Upper lobe of left lung (tissue), 4 donors: ENCODE results near the gene ZFHX2.

Source experiments
- CTCF ChIP-seq, 6 experiments: fragments of 450-650 bp in 4 of 6; fragments of 200-600 bp in 2 of 6; sonication (generic) in 2 of 6; IDR thresholded peaks; one replicate each; pipeline ENCODE4 v1.5.1; 2016 to 2019; ENCODE audit warnings: antibody characterized with exemption in 6 of 6
- POLR2A ChIP-seq, 4 donors: fragments of 450-650 bp; IDR thresholded peaks; one replicate each; pipeline ENCODE4 v1.5.1; 2016 to 2017; ENCODE audit warnings: antibody characterized with exemption in 4 of 4, mild to moderate bottlenecking in 2 of 4
- POLR2AphosphoS5 ChIP-seq, 2 donors: sonication (generic); formaldehyde crosslinking; IDR thresholded peaks; one replicate each; pipeline ENCODE4 v1.5.1; 2017; ENCODE audit warnings: antibody characterized with exemption in 2 of 2

- TF ChIP-seq CTCF (IDR thresholded peaks at IDR 0.05) (no peak), POLR2A (IDR thresholded peaks at IDR 0.05) (no peak), POLR2AphosphoS5 (IDR thresholded peaks at IDR 0.05) (no peak)
These were observed 8.2 kb downstream of the ZFHX2 start for GRCh38 chr14:23543403-23543802.
